ENCODE data around the gene STXBP2.

STXBP2 gene

DNA sequence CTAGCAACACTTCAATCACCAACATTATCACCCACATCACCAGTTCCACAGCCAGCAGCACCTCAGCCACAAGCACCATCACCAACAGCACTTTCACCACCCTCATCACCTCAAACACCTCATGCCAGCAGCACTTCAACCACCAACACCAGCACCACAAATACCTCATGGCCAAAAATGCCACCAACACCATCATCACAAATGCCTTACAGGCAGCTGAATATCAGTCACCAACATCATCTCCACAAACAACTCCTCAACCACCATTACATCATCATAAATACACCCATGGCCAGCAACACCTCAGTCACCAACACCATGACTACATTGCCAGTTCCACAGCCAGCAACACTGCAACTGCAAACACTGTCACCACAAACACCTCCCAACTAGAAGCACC is 54.6 kb downstream of the STXBP2 start:
- no peak for DNase-seq (ENCODE audit: low read depth)
- H3K4me3 ChIP-seq (ENCODE audit: low read depth, low read length): no peak overlapping the region
- TF ChIP-seq, protein P1, sequence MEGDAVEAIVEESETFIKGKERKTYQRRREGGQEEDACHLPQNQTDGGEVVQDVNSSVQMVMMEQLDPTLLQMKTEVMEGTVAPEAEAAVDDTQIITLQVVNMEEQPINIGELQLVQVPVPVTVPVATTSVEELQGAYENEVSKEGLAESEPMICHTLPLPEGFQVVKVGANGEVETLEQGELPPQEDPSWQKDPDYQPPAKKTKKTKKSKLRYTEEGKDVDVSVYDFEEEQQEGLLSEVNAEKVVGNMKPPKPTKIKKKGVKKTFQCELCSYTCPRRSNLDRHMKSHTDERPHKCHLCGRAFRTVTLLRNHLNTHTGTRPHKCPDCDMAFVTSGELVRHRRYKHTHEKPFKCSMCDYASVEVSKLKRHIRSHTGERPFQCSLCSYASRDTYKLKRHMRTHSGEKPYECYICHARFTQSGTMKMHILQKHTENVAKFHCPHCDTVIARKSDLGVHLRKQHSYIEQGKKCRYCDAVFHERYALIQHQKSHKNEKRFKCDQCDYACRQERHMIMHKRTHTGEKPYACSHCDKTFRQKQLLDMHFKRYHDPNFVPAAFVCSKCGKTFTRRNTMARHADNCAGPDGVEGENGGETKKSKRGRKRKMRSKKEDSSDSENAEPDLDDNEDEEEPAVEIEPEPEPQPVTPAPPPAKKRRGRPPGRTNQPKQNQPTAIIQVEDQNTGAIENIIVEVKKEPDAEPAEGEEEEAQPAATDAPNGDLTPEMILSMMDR (conservative IDR thresholded peaks at IDR 0.05; ENCODE audit: low read depth, low read length): no peak

DNA sequence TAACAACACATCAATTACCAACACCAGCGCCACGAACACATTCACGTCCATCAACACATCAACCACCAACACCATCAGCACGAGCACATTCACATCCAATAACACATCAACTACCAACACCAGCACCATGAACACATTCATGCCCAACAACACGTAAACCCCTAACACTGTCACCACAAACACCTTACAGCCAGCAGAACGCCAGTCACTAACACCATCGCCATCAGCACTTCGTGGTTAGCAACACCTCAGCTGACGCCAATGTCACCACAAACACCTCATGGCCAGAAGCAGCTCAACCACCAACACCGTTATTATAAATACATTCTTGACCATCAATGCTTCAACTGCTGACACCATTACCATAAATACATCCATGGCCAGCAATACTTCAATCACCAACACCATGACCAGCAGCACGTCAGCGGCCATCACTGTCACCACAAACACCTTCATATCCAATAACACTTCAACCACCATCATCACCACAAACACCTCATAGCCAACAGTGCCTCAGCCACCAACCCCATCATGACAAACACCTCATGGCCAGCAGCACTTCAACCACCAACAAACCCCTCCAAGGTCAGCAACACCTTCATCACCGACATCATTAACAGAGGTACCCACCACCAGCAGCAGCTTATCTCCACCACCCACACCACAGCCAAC is 55.6 kb downstream of the STXBP2 start:
- TF ChIP-seq, protein P1 (conservative IDR thresholded peaks at IDR 0.05; ENCODE audit: low read depth, low read length): no peak
- DNase-seq (ENCODE audit: low read depth): no peak
- no peak overlapping the region for H3K4me3 ChIP-seq (ENCODE audit: low read depth, low read length)

DNA sequence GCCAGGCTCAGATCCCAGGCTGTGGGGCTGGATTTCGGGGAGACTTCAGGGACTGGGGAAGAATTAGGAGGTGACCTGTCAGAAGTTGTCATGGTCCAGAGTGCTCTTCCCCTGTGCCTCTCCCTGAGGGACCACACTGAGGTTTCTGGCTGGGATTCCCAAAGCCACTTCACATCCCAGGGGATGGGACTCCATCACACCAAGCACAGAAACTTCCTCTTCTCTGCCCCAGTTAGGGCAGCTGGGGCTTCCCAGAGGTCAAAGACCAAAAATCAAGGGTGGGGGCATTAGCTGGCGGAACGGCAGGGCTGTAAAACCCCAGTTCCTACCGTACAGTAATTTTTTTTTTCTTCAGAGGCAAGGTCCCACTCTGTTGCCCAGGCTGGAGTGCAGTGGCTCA is 57.6 kb downstream of the STXBP2 start:
- TF ChIP-seq, protein P1 (conservative IDR thresholded peaks at IDR 0.05; ENCODE audit: low read depth, low read length): no peak
- no peak overlapping the region for H3K4me3 ChIP-seq (ENCODE audit: low read depth, low read length)
- DNase-seq (ENCODE audit: low read depth): no peak

All from choroid plexus epithelial cell (primary cell).